CD4-positive, alpha-beta T cell treated with Interleukin-17A for 1 hour (primary cell): Measurements from ENCODE around the gene IPP.
"Not testable (repeated sequence)": the region's sequence is repeated elsewhere in the genome, so short reads cannot be mapped to it uniquely, and the experiment has no call there.

Experiments
- DNase-seq: peaks from one replicate; pipeline ENCODE4 v3.0.0-alpha.2; 2020

The IPP gene

DNA sequence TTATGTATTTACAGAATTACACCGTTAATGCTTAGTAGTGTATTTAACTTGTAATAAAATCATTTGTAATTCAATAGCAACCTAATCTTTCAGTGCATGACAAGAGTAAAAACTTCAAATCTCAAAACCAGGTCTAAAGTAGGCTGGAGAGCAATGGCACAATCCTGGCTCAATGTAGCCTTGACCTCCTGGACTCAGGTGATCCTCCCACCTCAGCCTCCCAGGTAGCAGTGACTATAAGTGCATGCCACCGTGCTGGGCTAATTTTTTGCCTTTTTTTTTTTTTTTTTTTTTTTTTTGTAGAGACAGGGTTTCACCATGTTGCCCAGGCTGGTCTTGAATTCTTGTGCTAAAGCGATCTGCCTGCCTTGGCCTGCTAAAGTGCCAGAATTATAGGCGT, 11.3 kb downstream of the IPP start:
- no peak for DNase-seq

- no peak for DNase-seq
Measured at GRCh38 chr1:45730780-45731319, 19.6 kb downstream of the IPP start.

DNA sequence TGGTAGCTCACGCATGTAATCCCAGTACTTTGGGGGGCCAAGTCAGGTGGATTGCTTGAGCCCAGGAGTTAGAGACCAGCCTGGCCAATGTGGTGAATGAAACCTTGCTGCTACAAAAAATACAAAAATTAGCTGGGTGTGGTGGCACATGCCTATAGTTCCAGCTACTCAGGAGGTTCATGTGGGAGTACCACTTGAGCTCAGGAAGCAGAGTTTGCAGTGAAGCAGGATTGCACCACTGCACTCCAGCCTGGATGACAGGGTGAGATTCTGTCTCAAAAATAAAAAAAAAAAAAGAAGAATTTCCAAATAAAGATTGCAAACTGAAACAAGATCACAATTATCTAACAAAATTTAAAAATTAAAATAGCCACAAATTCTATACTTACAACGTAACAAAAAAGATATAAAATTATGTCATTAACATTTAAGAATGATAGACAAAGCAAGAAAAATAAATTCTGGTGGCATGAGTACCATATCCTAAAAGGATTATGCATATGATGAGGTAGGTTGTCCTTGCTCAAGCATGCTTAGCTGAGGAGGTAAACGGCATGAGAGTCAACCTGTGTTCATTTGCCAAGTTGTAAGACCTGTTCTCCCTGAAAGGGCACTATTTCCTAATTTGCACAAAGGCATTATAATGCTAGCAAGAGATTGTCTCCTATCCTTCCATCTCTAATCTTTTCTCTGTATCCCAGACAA, 20.2 kb downstream of the IPP start:
- no peak for DNase-seq

GRCh38 chr1:45726007-45726406, 24.4 kb downstream of the IPP start:
- DNase-seq = not testable (repeated sequence)

DNA sequence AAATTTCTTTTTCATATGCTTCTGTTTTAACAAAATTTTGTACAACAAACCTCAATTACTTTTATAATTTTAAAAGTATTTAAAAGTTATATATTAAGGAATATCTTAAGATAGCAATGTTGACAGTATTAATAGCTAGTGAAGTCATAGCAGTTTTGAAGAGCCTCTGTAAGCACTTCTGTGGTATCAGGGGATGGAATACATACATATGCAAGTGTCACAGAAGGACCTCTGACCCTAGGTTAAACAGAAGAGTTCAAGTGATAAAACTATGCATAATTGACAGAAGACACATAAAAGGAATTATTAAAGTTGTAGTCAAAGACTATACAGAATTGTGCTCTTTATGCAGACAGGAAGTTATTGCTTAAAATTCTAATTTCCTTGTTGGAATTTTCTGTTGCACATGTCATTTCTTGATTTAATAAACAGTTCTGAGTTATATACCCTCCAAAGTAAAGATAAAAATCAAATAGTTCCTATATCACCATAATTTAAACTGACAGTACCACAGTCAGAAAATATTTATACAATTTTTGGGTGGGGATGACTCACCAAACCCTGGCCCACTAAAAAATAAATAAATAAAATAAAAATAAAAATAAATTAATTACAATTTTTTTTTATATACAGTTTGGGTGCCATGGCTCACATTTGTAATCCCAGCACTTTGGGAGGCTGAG, 27.1 kb downstream of the IPP start:
- no peak for DNase-seq

DNA sequence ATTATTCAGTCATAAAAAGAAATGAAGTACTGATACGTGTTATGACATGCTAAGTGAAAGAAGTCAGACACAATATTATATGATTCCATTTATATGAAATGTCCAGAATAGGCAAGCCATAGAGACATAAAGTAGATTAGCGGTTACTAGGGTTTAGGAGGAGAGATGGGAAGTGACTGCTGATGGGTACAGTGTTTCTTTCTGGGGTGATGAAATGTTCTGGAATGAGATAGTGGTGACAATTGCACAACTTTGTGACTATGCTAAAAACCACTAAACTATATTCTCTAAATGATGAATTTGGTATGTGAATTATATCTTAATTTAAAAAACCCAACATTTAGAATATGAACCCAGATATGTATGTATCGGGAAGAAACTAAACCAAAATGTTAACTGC, 27.6 kb downstream of the IPP start:
- no peak for DNase-seq

DNA sequence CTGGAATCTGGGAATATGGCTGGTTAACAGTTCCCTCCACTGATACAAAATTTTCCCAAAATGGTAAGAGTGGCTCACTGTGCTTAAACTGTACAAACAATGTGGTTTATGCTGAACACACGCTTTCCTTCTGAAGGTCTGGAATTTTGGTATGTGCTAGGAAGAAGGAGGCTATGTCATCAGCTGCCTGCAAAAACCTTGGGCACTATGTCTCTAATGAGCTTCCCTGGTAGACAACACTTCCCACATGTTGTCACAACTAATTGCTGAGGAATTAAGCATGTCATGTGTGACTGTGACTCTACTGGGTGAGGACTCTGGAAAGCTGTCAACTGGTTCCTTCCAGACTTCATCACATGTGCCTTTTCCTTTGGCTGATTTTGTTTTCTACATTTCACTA, 29.2 kb downstream of the IPP start:
- no peak for DNase-seq

GRCh38 chr1:45718289-45718688, 32.2 kb downstream of the IPP start:
- no peak for DNase-seq

DNA sequence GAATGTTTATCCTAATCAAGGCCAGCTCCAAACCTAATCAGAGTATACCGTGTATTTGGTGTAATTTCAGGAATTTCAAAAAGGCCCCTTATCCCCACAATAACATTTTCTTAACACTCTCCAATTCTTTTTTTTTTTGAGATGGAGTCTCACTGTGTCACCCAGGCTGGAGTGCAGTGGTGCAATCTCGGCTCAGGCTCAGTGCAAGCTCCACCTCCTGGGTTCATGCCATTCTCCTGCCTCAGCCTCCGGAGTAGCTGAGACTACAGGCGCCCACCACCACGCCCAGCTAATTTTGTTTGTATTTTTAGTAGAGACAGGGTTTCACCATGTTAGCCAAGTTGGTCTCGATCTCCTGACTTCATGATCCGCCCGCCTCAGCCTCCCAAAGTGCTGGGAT, 33.1 kb downstream of the IPP start:
- not testable (repeated sequence) for DNase-seq

DNA sequence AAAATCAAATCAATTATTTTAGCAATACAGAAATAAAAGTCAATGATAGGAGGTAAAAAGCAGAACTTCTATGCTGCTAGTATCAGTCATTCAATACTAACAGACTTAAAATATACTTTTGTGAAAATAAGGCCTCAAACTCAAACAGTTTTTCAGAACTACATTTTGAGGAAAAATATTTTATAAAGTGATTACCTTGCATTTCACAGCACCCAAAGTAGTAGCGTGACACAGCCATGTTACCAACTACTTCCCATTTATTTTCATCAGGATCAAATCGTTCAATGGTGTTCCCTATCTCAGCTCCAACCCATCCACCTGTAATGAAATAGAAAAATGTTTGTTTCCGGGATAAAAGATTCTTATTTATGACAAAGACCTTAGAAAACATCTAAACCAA, 33.8 kb downstream of the IPP start:
- no peak for DNase-seq

DNA sequence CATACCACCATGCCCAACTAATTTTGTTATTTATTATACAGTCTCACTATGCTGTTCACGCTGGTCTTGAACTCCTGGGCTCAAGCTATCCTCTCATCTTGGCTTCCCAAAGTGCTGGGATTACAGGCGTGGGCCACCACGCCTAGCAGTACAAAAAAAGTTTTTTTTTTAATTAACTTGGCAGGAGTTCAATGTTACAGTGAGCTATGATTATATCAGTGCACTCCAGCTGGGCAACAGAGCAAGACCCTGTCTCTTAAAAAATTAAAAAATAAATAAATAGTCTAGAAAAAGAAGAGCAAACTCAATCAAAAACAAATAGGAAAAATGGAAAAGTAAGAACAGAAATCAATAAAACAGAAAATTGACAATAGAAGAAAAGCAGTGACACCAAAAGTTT, 36.7 kb downstream of the IPP start:
- DNase-seq = no peak

DNA sequence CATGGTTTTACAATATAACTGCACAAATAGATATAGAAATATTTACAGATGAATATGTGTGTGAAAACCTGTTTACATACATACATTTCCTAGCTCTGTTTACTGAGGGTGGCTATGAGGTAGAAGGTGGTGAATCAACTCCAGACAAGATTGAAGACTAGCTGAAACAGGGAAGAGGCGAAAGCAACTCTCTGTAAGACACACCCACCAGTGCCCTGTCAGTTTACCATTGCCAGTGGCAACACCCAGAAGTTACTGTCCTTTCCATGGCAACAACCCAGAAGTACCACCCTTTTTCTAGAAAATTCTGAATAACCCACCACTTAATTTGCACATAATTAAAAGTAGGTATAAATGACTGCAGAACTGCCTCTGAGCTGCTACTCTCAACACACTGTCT, 45.8 kb downstream of the IPP start:
- no peak for DNase-seq

GRCh38 chr1:45694823-45695222, 55.6 kb downstream of the IPP start:
- DNase-seq = no peak

DNA sequence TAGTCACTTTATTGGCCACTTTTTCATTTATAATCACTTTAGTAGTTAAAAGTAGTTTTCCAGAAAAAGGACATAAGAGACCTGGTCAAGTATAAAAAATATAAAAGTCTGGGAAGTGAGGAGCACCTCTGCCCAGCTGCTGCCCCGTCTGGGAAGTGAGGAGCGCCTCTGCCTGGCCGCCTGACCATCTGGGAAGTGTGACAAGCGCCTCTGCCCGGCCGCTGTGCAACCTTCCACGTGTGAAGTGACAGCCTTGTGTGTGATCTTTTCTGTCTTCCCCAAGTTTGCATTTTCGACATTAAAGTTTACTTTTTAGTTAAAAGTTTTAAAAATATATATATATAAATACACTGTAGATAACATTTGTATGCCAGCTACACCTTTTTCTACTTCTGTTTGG, 56.6 kb downstream of the IPP start:
- not testable (repeated sequence) for DNase-seq

DNA sequence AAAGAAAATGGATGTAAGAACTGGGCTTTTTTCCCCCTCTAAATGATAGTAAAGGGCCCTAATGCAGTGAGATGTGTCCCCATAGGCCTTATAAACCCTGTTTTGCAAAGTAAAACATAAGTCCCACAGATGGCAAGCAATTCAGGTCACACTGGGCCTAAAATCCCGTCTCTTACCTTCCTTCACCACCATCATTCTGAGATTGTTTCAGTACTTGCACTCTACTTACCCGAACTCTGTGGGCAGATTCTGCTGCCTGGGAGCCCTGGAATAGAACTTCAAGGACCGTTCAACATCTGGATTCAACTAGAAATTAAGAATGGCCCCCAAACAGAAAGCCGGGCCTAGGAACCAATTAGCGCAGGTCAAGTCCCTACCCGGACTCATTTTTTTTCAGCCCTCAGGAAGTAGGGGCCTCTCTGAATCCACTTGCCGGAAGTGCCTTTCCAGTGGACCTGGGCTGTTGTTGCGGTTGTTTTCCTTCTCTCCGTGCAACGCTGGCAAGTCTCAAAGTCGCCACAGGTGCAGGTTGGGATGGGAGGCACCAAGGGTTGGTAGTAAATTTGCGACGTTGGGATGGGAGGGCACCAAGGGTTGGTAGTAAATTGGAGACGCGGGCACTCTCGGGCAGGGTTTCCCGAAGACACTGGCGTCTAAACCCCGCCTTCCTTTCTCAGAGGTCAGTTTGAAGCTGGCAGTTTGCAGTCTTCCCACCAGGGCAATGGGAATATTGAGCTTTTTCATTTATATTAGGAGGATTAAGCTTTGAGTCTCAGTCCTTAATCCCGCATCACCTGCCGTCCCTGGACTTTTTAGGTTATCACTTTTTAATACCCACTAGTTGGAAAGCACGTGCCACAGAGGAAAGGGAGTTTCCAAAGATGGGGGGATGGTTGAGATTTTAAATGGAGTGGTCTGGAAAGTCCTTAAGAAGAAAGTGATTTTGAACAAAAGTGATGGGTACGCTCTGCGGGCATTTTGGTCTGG, 62.4 kb downstream of the IPP start, which contains the start of gene TMEM69:
Gene TMEM69 (plus strand): TSS at position 428 of the 987 bp plus-strand sequence. CDS start 2,888 bp downstream, outside the sequence.
- DNase-seq = peak; percentile 91

GRCh38 chr1:45687014-45687753, 63.3 kb downstream of the IPP start:
- DNase-seq = peak; percentile 99

DNA sequence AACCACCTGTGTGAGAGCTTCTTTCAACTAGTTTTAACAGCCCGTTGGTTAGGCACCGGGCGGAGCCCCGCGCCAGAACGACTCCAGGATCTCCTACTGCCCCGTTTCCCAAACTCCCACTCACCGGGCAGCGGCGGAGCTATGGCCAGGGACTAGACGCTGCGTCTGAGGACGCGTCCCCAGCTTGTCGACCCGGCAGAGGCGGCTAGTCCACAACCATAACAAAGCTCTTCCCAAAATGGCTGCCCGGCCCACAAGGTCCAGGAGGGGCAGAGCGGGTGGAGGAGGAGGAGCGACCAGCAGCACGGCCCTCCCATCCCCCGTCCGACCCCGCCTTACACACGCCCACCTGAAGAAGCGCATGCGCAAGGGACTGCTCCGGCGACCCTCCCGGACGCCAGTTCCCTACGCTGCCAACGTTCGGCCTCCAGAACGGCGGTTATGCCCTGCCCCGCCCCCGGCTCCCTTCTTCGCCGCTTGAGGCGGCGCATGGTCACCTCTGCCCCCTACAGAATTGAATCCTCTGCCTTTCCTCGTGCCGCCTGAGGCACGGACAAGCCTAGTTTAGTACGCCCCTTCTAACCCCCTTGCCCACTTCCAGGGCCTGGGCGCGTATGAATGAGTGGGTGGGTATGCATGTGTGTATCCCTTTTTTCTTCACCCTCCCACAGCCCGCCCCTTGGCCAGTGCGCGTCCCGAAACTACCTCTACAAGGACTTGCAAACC, 64.0 kb downstream of the IPP start, which contains the start of gene GPBP1L1:
Gene GPBP1L1 (minus strand): TSS at position 246 of the 726 bp plus-strand sequence. CDS start 27,446 bp downstream, outside the sequence.
- peak; percentile 98 for DNase-seq

DNA sequence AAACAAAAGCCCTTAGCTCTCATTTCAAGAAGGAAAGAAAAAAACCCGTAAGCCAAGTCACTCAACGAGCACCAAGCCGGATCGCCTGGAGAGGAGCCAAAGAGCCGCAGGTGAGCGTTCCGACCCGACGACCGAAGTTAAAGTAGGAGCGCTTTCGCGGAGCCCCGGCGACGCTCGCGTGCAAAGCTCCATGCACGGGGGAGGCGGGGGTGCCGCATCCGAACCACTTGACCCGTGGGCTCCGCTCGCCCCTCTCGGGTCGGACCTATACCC, 64.5 kb downstream of the IPP start:
- DNase-seq = peak; percentile 64

- DNase-seq = peak; percentile 27
Measured at GRCh38 chr1:45685308-45686014, 65.0 kb downstream of the IPP start.

DNA sequence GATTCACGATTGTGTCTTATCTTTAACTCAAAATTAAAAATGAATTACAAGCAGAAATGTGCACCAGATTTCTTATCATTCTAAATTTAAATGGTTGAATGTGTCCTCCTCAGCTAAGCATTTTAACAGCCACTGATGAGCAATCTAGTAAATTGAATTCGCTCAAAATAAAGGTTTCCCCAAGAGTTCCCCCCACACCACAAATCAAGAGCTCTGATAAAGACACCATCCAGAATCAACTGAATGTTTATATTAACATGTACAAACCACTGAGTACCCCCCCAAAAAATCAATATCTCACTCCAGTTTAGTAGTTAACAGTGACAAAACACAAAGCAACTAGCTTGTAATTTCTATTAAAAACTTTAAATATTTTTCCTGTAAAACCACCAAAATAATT, 66.1 kb downstream of the IPP start:
- DNase-seq = no peak

DNA sequence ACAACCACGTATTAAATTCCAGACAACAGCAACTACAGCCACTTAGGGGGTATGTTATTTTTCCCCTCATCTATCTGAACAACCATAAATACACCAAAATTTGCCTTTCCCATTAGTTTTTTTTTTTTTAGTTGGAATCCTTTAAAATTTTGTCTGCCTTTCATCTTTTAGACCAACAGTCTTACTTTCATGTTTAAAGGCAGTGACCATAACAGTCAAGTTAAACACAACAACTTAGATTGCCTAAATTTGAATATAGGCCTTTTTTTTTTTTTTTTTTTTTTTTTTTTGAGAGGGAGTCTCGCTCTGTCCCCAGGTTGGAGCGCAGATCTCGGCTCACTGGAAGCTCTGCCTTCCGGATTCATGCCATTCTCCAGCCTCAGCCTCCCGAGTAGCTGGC, 67.5 kb downstream of the IPP start:
- no peak for DNase-seq
